Measurements from ENCODE around the gene DMXL2. TPM values are rescaled to one million over a fixed set of nuclear protein-coding genes. Genes with fewer than 3 reads are reported as not detected.

DMXL2 gene
- total RNA-seq, 6 experiments from 2014 or later = 10.1 to 12.5 (median 10.7) TPM

GRCh38 chr15:51444807-51445206 is 177.8 kb downstream of the DMXL2 start:
- Mint-ChIP-seq H3K9me3 (no peaks in the 10 kb centered on the region), H3K27ac (no peak overlapping the region), H3K27me3 (ENCODE audit: insufficient read depth) (peaks cover 3% of the 10 kb centered on the region; the same call in 1 of the 2 replicates), H3K36me3 (ENCODE audit: low read depth) (peaks cover 16% of the 10 kb centered on the region), H3K4me1 (ENCODE audit: low read depth) (peaks cover 4% of the 10 kb centered on the region), H3K4me3 (no peak overlapping the region)
- DNase-seq = no peak
- TF ChIP-seq CTCF (IDR thresholded peaks at IDR 0.05) = no peak

GRCh38 chr15:51444112-51444511 is 178.5 kb downstream of the DMXL2 start:
- no peaks in the 10 kb centered on the region for H3K9me3 Mint-ChIP-seq
- no peak overlapping the region for H3K4me3 Mint-ChIP-seq

GRCh38 chr15:51443282-51443914 is 179.2 kb downstream of the DMXL2 start:
- no peak for TF ChIP-seq CTCF (IDR thresholded peaks at IDR 0.05)
- no peaks in the 10 kb centered on the region for H3K4me1 Mint-ChIP-seq (ENCODE audit: low read depth)
- H3K9me3 Mint-ChIP-seq = no peaks in the 10 kb centered on the region
- DNase-seq = no peak
- H3K27me3 Mint-ChIP-seq (ENCODE audit: insufficient read depth) = peaks cover 6% of the 10 kb centered on the region; the same call in 1 of the 2 replicates
- peaks cover 12% of the 10 kb centered on the region for H3K36me3 Mint-ChIP-seq (ENCODE audit: low read depth)
- H3K27ac Mint-ChIP-seq = no peak overlapping the region
- H3K4me3 Mint-ChIP-seq = no peak overlapping the region

More at GRCh38 chr15:51444112-51444511, 178.5 kb downstream of the DMXL2 start:
- no peak overlapping the region for H3K27ac Mint-ChIP-seq
- no peak for TF ChIP-seq CTCF (IDR thresholded peaks at IDR 0.05)
- peaks cover 12% of the 10 kb centered on the region for H3K36me3 Mint-ChIP-seq (ENCODE audit: low read depth)
- no peaks in the 10 kb centered on the region for H3K4me1 Mint-ChIP-seq (ENCODE audit: low read depth)
- no peak for DNase-seq
- H3K27me3 Mint-ChIP-seq (ENCODE audit: insufficient read depth) = peaks cover 6% of the 10 kb centered on the region; the same call in 1 of the 2 replicates

- Mint-ChIP-seq H3K27ac (no peak overlapping the region), H3K27me3 (ENCODE audit: insufficient read depth) (peaks cover 14% of the 10 kb centered on the region; the same call in 1 of the 2 replicates), H3K4me3 (no peak overlapping the region), H3K36me3 (ENCODE audit: low read depth) (no peaks in the 10 kb centered on the region), H3K9me3 (no peaks in the 10 kb centered on the region), H3K4me1 (ENCODE audit: low read depth) (no peaks in the 10 kb centered on the region)
- TF ChIP-seq CTCF (IDR thresholded peaks at IDR 0.05) = no peak
- DNase-seq = no peak
Observed at GRCh38 chr15:51438526-51438925, 184.0 kb downstream of the DMXL2 start.

GRCh38 chr15:51425517-51426040 is 197.0 kb downstream of the DMXL2 start:
- no peak for DNase-seq
- no peak for TF ChIP-seq CTCF (IDR thresholded peaks at IDR 0.05)
- Mint-ChIP-seq H3K27me3 (ENCODE audit: insufficient read depth) (peaks cover 11% of the 10 kb centered on the region; the same call in 1 of the 2 replicates), H3K4me1 (ENCODE audit: low read depth) (no peaks in the 10 kb centered on the region), H3K36me3 (ENCODE audit: low read depth) (no peaks in the 10 kb centered on the region), H3K4me3 (no peak overlapping the region), H3K9me3 (no peaks in the 10 kb centered on the region), H3K27ac (no peak overlapping the region)
